Stimulated activated CD8-positive, alpha-beta memory T cell treated with anti-CD3 and anti-CD28 coated beads, Interleukin-15, amount 100 ng/mL, for 4 hours (primary cell): ENCODE results near the gene UBC.
"Not testable (repeated sequence)": the region's sequence is repeated elsewhere in the genome, so short reads cannot be mapped to it uniquely, and the experiment has no call there.

Experiments used
- DNase-seq, 2 donors: peaks; one replicate each; pipeline ENCODE4 v3.0.0-alpha.2; 2020; ENCODE audit warnings: low read depth in 2 of 2

Gene UBC

DNA sequence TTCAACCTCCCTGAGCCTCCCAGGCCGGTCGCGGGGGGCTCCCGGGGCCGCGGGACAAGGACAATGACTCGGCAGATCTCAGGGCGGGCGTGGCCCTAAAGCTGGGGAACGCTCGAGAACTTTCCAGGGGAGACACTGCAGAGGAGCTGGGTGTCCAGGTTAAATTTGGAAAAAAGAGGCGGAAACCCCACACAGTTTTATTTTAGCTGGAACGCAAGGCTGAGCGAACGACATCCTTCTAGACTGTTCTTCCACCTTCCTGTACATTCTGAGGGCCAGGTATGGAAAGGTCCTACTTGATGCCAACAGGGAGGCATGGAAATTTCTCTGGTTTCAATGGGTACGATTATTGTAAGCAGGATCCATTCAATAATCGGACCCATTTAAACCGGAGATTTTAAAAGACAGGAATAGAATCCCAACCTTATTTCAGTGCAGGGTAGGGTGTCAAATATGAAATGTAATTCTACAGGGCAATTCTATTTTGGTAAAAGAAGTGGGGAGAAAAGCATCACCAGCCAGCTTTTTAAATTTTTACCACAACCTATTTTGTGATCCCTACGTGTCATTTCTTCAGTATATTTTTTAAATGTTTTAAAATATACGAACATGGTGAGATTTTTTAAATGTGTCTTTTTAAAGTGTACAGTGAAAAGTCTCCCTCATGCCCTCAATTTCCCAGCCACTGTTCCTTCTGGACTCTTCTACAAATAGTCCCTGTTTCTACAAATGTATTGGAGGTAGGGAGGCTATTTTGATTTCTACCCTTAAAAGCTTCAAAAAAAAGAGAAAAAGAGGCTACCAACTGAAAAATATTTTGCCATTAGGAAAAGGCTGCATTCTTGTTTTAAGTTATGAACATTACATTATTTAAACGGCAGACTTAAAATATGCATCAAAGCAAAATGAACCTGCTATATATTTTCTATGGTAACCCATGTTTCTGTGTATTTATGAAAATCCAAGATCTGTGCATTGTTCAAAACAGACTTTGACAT is 1.1 kb upstream of the UBC start:
- DNase-seq, result no peak

DNA sequence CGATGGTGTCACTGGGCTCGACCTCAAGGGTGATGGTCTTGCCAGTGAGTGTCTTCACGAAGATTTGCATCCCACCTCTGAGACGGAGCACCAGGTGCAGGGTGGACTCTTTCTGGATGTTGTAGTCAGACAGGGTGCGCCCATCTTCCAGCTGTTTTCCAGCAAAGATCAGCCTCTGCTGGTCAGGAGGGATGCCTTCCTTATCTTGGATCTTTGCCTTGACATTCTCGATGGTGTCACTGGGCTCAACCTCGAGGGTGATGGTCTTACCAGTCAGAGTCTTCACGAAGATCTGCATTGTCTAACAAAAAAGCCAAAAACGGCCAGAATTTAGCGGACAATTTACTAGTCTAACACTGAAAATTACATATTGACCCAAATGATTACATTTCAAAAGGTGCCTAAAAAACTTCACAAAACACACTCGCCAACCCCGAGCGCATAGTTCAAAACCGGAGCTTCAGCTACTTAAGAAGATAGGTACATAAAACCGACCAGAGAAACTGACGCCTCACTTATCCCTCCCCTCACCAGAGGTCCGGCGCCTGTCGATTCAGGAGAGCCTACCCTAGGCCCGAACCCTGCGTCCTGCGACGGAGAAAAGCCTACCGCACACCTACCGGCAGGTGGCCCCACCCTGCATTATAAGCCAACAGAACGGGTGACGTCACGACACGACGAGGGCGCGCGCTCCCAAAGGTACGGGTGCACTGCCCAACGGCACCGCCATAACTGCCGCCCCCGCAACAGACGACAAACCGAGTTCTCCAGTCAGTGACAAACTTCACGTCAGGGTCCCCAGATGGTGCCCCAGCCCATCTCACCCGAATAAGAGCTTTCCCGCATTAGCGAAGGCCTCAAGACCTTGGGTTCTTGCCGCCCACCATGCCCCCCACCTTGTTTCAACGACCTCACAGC is 717 bp downstream of the UBC start:
- DNase-seq, result peak; percentile 83 to 91

DNA sequence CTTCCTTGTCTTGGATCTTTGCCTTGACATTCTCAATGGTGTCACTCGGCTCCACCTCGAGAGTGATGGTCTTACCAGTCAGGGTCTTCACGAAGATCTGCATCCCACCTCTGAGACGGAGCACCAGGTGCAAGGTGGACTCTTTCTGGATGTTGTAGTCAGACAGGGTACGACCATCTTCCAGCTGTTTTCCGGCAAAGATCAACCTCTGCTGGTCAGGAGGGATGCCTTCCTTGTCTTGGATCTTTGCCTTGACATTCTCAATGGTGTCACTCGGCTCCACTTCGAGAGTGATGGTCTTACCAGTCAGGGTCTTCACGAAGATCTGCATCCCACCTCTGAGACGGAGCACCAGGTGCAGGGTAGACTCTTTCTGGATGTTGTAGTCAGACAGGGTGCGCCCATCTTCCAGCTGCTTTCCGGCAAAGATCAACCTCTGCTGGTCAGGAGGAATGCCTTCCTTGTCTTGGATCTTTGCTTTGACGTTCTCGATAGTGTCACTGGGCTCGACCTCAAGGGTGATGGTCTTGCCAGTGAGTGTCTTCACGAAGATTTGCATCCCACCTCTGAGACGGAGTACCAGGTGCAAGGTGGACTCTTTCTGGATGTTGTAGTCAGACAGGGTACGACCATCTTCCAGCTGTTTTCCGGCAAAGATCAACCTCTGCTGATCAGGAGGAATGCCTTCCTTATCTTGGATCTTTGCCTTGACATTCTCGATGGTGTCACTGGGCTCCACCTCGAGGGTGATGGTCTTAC is 1.7 kb downstream of the UBC start:
- DNase-seq, result not testable (repeated sequence)

DNA sequence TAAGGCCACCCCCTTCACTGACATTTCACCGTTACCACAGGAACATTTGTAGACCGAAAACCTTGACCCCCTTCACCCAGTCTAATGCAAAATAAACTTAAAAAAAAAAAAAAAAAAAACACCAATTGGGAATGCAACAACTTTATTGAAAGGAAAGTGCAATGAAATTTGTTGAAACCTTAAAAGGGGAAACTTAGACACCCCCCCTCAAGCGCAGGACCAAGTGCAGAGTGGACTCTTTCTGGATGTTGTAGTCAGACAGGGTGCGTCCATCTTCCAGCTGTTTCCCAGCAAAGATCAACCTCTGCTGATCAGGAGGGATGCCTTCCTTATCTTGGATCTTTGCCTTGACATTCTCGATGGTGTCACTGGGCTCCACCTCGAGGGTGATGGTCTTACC is 2.9 kb downstream of the UBC start:
- DNase-seq, result not testable (repeated sequence)

DNA sequence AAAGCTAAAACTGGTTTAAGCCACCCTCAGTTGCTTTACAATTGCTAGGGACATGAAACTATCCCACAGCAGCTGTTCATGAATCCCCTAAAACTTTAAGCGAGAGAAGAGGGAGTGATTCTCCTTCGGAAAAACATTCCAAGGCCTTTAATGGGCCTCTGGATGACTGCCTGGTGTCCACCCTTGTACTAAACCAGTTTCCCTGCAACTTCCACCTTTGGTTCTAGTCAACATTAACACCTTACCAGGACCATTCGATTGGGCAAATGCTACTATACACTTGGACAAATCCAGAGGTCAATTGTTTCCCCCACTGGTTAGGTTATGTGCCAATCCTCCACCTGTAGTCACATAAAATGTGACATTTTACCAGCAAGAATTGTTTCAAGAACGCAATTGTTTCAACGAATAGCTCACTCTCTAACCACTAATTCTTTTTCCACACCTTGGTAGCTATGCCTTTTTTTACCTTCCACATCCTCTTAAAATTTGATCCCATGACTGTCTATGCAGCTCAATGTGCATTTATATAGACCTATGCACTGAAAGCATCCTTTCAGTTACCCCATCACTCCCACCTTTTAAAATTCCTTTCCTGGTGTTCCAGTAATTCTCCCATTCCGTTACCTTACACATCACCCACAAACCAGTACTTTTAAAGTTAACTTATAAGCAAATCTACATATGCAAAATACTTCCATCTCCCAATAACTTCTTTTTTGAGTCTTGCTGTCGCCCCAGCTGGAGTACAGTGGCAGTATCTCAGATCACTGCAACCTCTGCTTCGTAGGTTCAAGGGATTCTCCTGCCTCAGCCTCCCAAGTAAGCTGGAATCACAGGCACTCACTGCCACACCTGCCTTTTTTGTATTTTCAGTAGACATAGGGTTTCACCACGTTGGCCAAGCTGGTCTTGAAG is 3.6 kb downstream of the UBC start:
- no peak for DNase-seq

DNA sequence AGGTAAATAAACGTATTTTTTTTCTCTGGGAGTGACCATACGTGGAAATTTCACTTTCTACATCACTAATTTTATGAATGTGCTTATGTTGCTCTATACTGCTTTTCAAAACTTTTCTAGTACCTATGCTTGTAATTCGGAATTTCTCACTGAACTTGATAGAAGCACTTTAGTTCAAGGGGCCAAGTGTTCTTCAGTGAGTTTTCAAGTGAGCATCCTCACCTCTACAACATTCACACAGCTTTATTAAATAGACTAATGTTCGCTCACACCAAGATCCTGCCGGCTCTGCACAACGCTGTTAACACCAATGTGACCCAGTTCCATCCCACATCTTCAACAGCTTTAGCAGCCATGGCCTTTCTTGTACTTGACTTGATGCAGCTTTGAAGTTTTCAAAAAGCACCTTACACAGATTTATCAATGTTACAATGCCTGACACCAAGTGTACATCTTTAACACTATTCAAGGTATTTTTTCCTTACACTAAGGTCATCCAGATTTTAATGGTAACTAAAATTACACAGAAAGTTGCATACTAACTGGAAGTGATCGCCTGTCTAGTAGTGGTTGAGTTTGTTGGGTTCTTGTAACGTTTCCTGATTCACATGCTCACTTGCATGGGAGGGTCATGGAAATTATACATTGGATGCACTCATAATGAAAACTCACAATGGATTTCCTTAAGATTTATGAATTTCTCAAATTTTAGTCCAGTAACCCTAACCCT is 4.5 kb downstream of the UBC start:
- no peak for DNase-seq

DNA sequence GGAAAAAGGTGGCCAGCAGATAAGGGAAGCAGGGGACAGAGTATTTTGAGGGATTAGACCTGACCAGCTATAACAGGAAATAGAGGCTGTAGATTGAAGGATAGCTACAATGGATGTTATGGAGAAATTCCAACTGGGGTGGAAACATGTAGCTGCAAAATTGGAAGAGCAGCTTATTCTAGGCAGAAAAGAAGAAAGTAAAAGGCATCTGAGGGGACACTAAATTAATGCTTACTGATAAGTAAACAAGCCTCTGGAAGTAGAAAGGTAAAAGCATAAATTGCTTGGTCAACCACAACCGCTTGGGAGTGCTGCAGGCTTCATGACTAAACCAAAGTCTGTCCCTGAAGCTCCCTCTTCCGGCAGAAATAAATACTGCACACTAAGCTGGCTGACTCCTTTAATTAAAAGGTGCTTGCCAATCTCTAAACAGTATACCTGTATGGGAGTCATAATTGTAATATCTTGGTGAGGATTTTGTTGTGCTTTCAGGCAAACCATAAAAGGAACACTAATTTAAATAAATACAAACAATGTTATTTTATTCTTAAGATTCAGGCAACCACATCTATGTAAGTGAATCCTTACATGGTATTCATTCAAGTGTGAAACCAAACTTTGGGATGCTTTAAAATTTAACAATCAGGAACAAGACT is 7.7 kb downstream of the UBC start:
- peak; percentile 42 to 82 for DNase-seq

DNA sequence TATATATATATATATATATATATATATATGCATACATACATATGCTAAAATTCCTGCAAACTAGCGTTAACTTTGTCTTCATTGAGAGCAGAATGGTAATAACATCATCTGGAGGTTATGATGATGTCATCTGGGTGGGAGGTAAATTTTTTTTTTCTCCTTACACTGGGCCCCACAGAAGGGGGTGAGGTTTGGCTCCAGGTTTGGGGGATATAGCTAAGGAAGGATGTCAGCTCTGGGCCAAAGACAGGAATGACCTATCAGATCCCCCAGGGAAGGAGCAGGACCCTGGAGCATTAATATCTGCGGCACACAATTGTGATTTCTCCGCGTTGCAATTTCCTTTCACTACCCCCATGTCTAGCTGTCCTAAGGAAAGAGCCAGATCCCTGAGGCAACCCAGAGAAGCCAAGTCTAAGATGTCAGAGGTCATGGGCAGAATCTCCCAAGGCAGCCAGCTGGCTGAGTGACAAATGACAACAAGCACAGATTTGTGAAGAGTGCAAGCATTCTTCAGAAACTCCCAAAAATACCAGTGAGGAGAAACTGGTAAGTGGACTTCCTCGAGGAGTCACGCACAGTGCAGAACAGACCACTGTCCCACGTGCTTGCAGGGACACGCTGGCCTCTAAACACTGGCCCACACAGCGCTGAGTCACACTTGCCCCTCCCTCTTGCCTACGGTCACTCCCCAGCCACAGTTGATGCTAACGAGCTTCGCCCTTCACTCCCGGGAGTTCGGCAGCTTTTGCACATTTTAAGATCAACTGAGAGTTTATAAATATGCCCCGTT is 9.9 kb downstream of the UBC start:
- no peak for DNase-seq

DNA sequence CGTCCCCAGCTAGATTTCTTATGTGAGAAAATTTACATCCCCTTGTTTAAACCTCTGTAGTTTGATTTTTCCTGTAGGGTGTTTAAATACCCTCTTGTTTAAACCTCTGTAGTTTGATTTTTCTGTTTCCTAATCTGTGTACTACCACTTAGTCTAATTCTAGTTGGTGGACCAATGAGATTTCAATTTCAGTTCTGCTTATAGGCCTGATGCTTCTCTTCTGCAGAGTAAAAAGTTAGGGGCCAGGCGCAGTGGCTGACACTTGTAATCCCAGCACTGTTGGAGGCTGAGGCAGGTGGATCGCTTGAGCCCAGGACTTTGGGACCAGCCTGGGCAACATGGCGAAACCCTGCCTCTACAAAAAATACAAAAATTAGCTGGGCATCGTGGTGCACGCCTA is 11.5 kb downstream of the UBC start:
- DNase-seq, result no peak

DNA sequence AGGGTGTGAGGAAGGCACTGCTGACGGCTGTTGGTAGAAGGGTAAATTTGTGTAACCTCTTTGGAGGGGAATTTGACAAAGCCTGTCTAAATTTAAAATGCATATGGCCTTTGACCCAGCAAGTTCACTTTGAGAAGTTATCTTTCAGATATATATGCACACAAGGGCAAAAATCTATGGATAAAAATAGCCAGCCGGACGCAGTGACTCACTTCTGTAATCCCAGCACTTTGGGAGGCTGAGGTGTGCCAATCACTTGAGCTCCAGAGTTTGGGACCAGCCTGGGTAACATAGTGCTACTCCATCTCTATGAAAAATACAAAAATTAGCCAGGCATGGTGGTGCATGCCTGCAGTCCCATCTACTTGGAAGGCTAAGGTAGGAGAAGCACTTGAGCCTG is 13.4 kb downstream of the UBC start:
- DNase-seq, result no peak

DNA sequence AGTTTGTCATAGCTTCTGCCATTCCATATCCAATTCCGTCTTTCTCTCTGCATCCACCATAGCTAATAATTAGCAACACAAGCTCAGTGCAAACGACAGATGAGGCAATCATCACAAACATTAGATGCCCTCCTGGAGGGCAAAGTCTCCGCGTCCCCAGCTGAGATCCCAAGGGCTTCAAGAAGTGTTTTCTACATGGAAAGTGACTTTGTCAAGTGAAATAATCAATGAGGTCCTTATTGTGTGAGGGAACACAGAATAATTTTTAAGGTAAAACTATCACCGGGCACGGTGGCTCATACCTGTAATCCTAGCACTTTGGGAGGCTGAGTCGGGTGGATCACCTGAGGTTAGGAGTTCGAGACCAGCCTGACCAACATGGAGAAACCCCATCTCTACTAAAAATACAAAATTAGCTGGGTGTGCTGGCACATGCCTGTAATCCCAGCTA is 14.1 kb downstream of the UBC start:
- DNase-seq, result not testable (repeated sequence)

DNA sequence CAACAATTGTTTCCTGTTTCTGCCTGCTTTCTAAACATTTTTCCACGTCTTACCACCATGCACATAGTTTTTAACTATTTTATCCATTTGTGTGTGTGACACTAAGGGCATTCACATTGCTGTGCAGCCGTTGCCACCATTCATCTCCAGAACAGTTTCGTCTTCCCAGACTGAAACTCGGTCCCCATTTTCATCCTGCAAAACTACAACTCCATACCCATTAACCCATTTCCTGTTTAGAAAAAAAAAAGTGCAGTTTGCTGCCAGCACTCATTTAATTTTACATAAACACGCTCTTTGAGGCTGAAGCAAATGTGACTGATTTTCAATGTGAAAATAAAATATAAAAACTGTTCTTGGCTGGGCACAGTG is 15.5 kb downstream of the UBC start:
- no peak for DNase-seq

DNA sequence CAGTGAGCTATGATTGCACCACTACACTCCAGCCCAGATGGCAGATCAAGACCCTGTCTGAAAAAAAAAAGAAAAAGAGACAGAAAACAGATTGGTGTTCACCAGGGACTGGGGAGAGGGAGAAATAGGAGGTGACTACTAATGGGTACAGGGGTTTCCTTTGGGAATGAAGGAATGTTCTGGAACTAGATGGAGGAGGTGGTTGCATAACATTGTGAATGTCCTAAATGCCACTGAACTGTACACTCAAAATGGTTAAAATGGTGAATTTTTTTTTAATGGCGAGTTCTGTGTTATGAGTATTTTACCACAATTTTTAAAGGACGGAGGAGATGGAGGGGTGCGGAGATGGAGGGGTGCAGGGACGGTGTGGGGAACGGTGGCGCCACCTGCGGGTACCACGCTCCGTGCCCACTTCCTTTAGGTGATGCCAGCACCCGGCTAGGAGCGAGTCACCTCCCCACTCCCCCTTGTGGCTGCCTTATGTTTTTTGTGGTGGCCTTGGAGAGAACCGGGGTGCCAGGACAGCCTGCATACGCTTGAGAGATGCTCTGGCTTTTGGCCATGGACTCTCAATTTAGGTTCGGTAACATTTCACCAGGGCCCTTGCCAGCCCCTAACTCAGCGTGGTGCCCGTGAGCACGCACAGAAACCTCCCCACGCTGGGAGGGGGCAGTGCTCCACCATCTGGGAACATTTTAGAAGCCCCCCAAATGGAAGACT is 16.1 kb downstream of the UBC start:
- peak; percentile 26 to 37 for DNase-seq

DNA sequence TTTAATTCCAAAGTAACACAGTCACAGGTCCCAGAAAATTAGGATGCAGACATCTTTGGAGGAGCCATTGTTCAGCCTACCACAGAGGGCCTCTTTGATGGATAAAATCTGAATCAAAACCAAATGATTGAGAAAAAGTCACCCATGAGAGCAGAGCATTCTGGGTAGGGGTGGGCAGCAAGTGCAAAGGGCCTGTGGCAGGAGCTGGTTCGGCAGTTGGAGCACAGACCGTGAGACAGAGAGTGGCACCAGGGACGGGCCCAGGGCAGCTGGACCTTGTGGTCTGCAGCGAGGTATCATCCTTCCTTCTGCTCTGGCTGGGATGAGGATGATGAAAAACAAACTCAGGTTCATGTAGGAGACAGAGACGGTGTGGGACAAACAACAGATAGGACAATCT is 18.0 kb downstream of the UBC start:
- DNase-seq, result no peak

DNA sequence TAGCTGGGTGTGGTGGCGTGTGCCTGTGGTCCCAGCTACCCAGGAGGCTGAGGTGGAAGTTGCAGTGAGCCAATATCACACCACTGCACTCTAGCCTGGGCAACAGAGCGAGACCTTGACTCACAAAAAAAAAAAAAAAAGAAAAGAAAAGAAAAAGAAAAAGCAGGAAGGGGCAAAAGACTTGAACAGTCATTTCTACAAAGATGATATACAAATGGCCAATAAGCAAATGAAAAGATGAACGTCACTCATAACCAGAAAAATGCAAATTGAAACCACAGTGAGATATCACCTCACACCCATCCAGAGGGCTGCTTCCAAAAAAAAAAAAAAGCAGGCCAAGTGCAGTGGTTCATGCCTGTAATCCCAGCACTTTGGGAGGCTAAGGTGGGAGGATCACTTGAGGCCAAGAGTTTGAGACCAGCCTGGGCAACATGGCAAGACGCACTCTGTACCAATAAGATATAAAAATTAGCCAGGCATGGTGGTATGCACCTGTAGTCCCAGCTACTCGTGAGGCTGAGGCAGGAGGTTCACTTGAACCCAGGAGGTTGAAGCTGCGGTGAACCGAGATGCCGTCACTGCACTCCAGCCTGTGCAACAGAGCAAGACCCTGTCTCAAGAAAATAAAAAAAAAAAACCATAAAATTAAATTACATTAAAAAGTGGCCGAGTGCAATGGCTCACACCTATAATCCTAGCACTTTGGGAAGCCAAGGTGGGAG is 20.5 kb downstream of the UBC start:
- DNase-seq, result no peak

DNA sequence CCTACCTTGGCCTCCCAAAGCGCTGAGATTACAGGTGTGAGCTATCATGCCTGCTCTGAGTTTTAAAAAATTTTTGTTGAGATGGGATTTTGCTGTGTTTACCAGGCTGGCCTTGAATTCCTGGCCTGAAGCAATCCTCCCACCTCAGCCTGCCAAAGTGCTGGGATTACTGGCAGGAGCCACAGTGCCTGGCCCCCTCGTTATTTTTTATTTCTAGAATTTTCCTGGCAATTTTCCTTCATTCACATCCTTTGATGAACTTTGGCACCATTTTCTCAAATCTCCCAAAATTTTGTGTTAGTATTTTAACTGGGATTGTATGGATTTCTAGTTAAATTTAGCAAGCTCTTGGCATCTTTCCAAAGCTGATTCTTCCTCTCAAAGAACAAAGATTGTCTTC is 26.2 kb downstream of the UBC start:
- DNase-seq, result no peak

DNA sequence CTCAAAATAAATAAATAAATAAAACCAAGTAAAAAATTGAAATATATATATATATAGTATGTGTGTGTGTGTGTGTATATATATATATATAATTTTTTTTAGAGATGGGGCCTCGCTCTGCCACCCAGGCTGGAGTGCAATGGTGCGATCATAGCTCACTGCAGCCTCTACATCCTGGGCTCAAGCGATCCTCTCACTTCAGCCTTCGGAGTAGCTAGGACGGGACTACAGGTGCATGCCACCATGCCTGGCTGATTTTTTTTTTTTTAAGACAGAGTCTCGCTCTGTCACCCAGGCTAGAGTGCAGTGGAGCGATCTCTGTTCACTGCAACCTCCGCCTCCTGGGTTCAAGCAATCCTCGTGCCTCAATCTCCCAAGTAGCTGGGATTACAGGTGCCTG is 26.7 kb downstream of the UBC start:
- not testable (repeated sequence) for DNase-seq
